ENCODE data around the gene LRRC49. TPM values are rescaled to one million over a fixed set of nuclear protein-coding genes. Genes with fewer than 3 reads are reported as not detected.

Gene LRRC49, protein sequence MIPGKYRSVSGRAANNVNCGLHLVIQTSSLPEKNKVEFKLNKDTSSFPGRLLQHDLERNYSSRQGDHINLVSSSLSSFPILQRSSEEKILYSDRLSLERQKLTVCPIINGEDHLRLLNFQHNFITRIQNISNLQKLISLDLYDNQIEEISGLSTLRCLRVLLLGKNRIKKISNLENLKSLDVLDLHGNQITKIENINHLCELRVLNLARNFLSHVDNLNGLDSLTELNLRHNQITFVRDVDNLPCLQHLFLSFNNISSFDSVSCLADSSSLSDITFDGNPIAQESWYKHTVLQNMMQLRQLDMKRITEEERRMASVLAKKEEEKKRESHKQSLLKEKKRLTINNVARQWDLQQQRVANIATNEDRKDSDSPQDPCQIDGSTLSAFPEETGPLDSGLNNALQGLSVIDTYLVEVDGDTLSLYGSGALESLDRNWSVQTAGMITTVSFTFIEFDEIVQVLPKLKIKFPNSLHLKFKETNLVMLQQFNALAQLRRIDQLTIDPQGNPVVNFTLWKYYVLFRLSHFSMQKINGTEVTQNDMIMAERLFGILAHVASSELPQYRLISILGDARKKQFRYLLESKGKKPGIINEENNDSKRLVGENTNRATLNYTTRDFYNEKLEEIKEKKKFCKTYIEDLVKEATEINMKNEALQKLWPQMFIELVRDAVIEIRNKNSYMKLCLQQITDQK
- 10 to 100 TPM in 3 of 6 donors, 1 to 10 TPM in 3; 3.0 to 26.7 (median 9.2) TPM for total RNA-seq

- Histone ChIP-seq H3K9me3 (no peaks in the 10 kb centered on the region), H3K27ac (peak within 1 kb of the TSS; percentile 70 to 79 (median 76)), H3K4me1 (peaks cover 6 to 13% (median 11%) of the 10 kb centered on the region in 4 donors), H3K36me3 (peaks cover 0 to 4% (median 0%) of the 10 kb centered on the region in 4 donors), H3K4me3 (peak within 1 kb of the TSS; percentile 66 to 88 (median 75)), H3K27me3 (no peaks in the 10 kb centered on the region)
- peak; percentile 95 to 97 for ATAC-seq (ENCODE audit: low FRiP score in 2 of 2)
- TF ChIP-seq CTCF (IDR thresholded peaks at IDR 0.05) (peak in 1 of 6 experiments; percentile 2), POLR2AphosphoS5 (IDR thresholded peaks at IDR 0.05) (peak; percentile 16 to 40), EP300 (IDR thresholded peaks at IDR 0.05) (no peak), POLR2A (IDR thresholded peaks at IDR 0.05) (peak in 2 of 4 donors; percentile 19 to 45)
- DNase-seq: peak; percentile 89
- WGBS, 2 donors: 0 to 4% methylated on average over 14 to 53 of the region's 61 CpGs
Measured at GRCh38 chr15:70892002-70892911, at the start of gene LRRC49, which contains the start of gene THAP10. Gene LRRC49, plus strand, starts transcription at chr15:70892826. Its CDS starts 69 bp downstream, at chr15:70892895. Gene THAP10, minus strand, starts transcription at chr15:70892433. Its CDS starts 161 bp downstream, at chr15:70892272.

- ATAC-seq (ENCODE audit: low FRiP score in 2 of 2) (no peak), DNase-seq (no peak)
- H3K4me1 ChIP-seq: no peaks in the 10 kb centered on the region
- 90 to 96% methylated on average over 6 of the region's 6 CpGs for WGBS, 2 donors
- H3K4me3 ChIP-seq: no peak overlapping the region
- H3K27ac ChIP-seq: no peak overlapping the region
- no peaks in the 10 kb centered on the region for H3K9me3 ChIP-seq
- TF ChIP-seq POLR2AphosphoS5 (IDR thresholded peaks at IDR 0.05): no peak
- TF ChIP-seq CTCF (IDR thresholded peaks at IDR 0.05): no peak
- TF ChIP-seq EP300 (IDR thresholded peaks at IDR 0.05): no peak
- TF ChIP-seq POLR2A (IDR thresholded peaks at IDR 0.05): no peak
- H3K27me3 ChIP-seq: peaks cover 0 to 3% (median 0%) of the 10 kb centered on the region in 4 donors
- H3K36me3 ChIP-seq: no peaks in the 10 kb centered on the region
Measured at GRCh38 chr15:70845602-70846360, 46.8 kb upstream of the LRRC49 start.

GRCh38 chr15:70851889-70852288, 40.7 kb upstream of the LRRC49 start:
- Histone ChIP-seq H3K4me1 (peaks cover 6 to 21% (median 16%) of the 10 kb centered on the region in 4 donors), H3K9me3 (no peaks in the 10 kb centered on the region), H3K27me3 (peaks cover 0 to 13% (median 10%) of the 10 kb centered on the region in 4 donors), H3K36me3 (no peaks in the 10 kb centered on the region), H3K4me3 (no peak overlapping the region), H3K27ac (no peak overlapping the region)
- DNase-seq (no peak), ATAC-seq (ENCODE audit: low FRiP score in 2 of 2) (no peak)
- no peak for TF ChIP-seq POLR2A (IDR thresholded peaks at IDR 0.05)
- TF ChIP-seq EP300 (IDR thresholded peaks at IDR 0.05): no peak
- TF ChIP-seq POLR2AphosphoS5 (IDR thresholded peaks at IDR 0.05): no peak
- TF ChIP-seq CTCF (IDR thresholded peaks at IDR 0.05): no peak
- 97 to 99% methylated on average over 6 of the region's 6 CpGs for WGBS, 2 donors

Measured in upper lobe of left lung (tissue), 6 donors.